Vagina (tissue), 2 donors: ENCODE results near the gene SPIC.

Source experiments
- POLR2A ChIP-seq, 2 donors: fragments of 450-650 bp; IDR thresholded peaks; one replicate each; pipeline ENCODE4 v1.6.1; 2017; ENCODE audit warnings: antibody characterized with exemption in 2 of 2, mild to moderate bottlenecking in 2 of 2, moderate library complexity in 2 of 2
- POLR2AphosphoS5 ChIP-seq, 2 donors: sonication (generic); formaldehyde crosslinking; IDR thresholded peaks; one replicate each; pipeline ENCODE4 v1.9.0; 2017; ENCODE audit warnings: antibody characterized with exemption in 2 of 2, mild to moderate bottlenecking in 2 of 2, low read depth in 1 of 2; ENCODE audit not compliant: insufficient read depth in 1 of 2
- TF ChIP-seq, protein P1 (sequence below), 3 experiments: fragments of 450-650 bp in 2 of 3; fragments of 200-600 bp in 1 of 3; sonication (generic) in 1 of 3; IDR thresholded peaks; one replicate each; pipeline ENCODE4 v1.5.1; 2017 to 2019; ENCODE audit warnings: antibody characterized with exemption in 3 of 3, mild to moderate bottlenecking in 2 of 3, moderate library complexity in 2 of 3

DNA sequence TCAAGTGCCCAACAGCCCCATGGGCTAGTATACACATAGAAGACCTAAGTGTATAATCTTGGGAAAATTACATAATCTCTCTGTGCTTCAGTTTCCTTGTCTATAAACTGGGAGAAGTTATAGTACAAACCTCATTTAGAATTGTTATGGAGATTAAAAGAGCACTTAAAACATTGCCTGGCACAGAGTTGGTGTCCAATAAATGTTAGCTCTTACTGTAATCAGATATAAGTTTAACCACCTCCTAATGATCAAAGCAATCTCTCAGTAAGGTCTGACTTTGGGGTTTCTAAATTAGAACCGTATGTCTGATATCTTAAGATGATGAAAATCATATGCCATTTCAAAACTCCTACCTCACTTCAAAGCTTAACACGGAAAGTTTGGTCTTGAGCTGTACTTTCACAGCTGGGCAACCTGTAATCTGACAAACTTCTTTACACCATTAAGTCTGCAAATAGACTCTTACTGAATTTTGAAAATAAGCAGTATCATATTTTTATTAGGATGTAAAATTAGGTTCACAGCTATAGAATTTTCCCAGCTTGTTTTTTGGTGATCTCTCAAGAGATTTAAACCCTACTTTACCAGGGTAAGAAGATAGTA is 61.0 kb downstream of the SPIC start:
- TF ChIP-seq, protein P1, sequence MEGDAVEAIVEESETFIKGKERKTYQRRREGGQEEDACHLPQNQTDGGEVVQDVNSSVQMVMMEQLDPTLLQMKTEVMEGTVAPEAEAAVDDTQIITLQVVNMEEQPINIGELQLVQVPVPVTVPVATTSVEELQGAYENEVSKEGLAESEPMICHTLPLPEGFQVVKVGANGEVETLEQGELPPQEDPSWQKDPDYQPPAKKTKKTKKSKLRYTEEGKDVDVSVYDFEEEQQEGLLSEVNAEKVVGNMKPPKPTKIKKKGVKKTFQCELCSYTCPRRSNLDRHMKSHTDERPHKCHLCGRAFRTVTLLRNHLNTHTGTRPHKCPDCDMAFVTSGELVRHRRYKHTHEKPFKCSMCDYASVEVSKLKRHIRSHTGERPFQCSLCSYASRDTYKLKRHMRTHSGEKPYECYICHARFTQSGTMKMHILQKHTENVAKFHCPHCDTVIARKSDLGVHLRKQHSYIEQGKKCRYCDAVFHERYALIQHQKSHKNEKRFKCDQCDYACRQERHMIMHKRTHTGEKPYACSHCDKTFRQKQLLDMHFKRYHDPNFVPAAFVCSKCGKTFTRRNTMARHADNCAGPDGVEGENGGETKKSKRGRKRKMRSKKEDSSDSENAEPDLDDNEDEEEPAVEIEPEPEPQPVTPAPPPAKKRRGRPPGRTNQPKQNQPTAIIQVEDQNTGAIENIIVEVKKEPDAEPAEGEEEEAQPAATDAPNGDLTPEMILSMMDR (IDR thresholded peaks at IDR 0.05): no peak
- TF ChIP-seq POLR2A (IDR thresholded peaks at IDR 0.05) (no peak), POLR2AphosphoS5 (IDR thresholded peaks at IDR 0.05; ENCODE audit: insufficient read depth in 1 of 2, low read depth in 1 of 2) (no peak)
